B cell (primary cell): Measurements from ENCODE around the gene COX7A1. TPM values are rescaled to one million over a fixed set of nuclear protein-coding genes. Genes with fewer than 3 reads are reported as not detected.

Experiments used
- ATAC-seq: fragments of 200-7000 bp; cut with Tn5 transposase; one replicate; pipeline ENCODE4 v1.10.0; 2021; ENCODE audit warnings: low read depth, mild to moderate bottlenecking, moderate number of reproducible peaks, moderate library complexity
- CTCF ChIA-PET: fragments of 350-600 bp; sonication (Branson Sonifier 250); formaldehyde crosslinking; loops from one replicate; lab custom pipeline; 2021; ENCODE audit warnings: antibody characterized with exemption, inconsistent platforms; lab: Charles Lee
- POLR2A ChIA-PET: fragments of 350-600 bp; sonication (Branson Sonifier 250); formaldehyde crosslinking; loops from one replicate; lab custom pipeline; 2021; ENCODE audit warnings: antibody characterized with exemption; lab: Charles Lee
- DNase-seq: peaks from one replicate; pipeline ENCODE4 v3.0.0; 2013
- H2AFZ ChIP-seq: 2 replicates; pipeline ENCODE4 v1.6.1; 2012; ENCODE audit warnings: mild to moderate bottlenecking, low read depth, low read length; ENCODE audit not compliant: insufficient read depth, poor library complexity, severe bottlenecking
- H3K27ac ChIP-seq, 2 donors: 1 replicate in 1 of 2; 2 replicates in 1 of 2; pipeline ENCODE4 v1.5.1; 2012 to 2013; ENCODE audit warnings: low read length in 2 of 2, mild to moderate bottlenecking in 2 of 2, moderate library complexity in 1 of 2
- H3K27me3 ChIP-seq, 4 experiments: fragments of 200-600 bp in 1 of 4; sonication (generic) in 1 of 4; replicated peaks in 1 of 4; 1 replicate in 2 of 4; 2 replicates in 2 of 4; pipeline versions ENCODE4 v1.6.1 to v1.7.0; 2013 to 2016; ENCODE audit warnings: low read length in 3 of 4, mild to moderate bottlenecking in 2 of 4, mixed read lengths in 1 of 4, moderate library complexity in 1 of 4; ENCODE audit not compliant: insufficient read depth in 4 of 4, control insufficient read depth in 3 of 4; ENCODE audit errors: control extremely low read depth in 1 of 4
- H3K36me3 ChIP-seq, 2 experiments: replicated peaks in 1 of 2; 1 replicate in 1 of 2; 2 replicates in 1 of 2; pipeline versions ENCODE4 v1.6.1 to v1.7.1; 2013; ENCODE audit warnings: low read length in 1 of 2; ENCODE audit not compliant: insufficient read depth in 2 of 2, control insufficient read depth in 1 of 2; ENCODE audit errors: control extremely low read depth in 1 of 2, extremely low read depth in 1 of 2
- H3K4me1 ChIP-seq, 2 donors: fragments of 200-600 bp in 1 of 2; sonication (generic) in 1 of 2; 1 replicate in 1 of 2; 2 replicates in 1 of 2; pipeline versions ENCODE4 v1.5.1 to v1.6.1; 2013 to 2017; ENCODE audit warnings: low read length in 2 of 2; ENCODE audit not compliant: control insufficient read depth in 2 of 2, insufficient read depth in 2 of 2
- H3K4me2 ChIP-seq: replicated peaks from 2 replicates; pipeline ENCODE3; 2012; ENCODE audit warnings: mild to moderate bottlenecking, low read depth, low read length; ENCODE audit not compliant: poor library complexity, severe bottlenecking
- H3K4me3 ChIP-seq, 5 experiments: fragments of 200-600 bp in 1 of 5; sonication (generic) in 1 of 5; 1 replicate in 3 of 5; 2 replicates in 2 of 5; pipeline versions ENCODE4 v1.5.1 to v1.7.0; 2011 to 2016; ENCODE audit warnings: low read length in 4 of 5, mild to moderate bottlenecking in 4 of 5, low read depth in 2 of 5, control low read depth in 1 of 5, moderate library complexity in 1 of 5; ENCODE audit not compliant: insufficient read depth in 1 of 5; ENCODE audit errors: control extremely low read depth in 1 of 5, extremely low read depth in 1 of 5
- H3K79me2 ChIP-seq: fragments of 200-600 bp; sonication (generic); one replicate; pipeline ENCODE4 v1.6.0; 2016; ENCODE audit warnings: low read length; ENCODE audit not compliant: control insufficient read depth, insufficient read depth
- H3K9ac ChIP-seq: fragments of 200-600 bp; sonication (generic); 2 replicates; pipeline ENCODE4 v1.6.1; 2017; ENCODE audit warnings: mild to moderate bottlenecking, low read length, moderate library complexity
- H3K9me3 ChIP-seq, 3 donors: one replicate each; pipeline versions ENCODE4 v1.6.1 to v1.7.1; 2013; ENCODE audit warnings: low read length in 2 of 3; ENCODE audit not compliant: control insufficient read depth in 2 of 3, insufficient read depth in 1 of 3; ENCODE audit errors: control extremely low read depth in 1 of 3
- H4K20me1 ChIP-seq: 2 replicates; pipeline ENCODE4 v1.6.0; 2012; ENCODE audit warnings: mild to moderate bottlenecking, low read length; ENCODE audit not compliant: insufficient read depth, control insufficient read depth, poor library complexity, severe bottlenecking
- H3K27ac Mint-ChIP-seq: one replicate; pipeline ENCODE4 v1.8.0; 2021; ENCODE audit warnings: mixed read lengths
- H3K27me3 Mint-ChIP-seq: one replicate; pipeline ENCODE4 v1.8.0; 2021; ENCODE audit warnings: mixed read lengths
- H3K4me1 Mint-ChIP-seq: one replicate; pipeline ENCODE4 v1.8.0; 2021; ENCODE audit warnings: mixed read lengths
- H3K4me3 Mint-ChIP-seq: one replicate; pipeline ENCODE4 v1.8.0; 2021; ENCODE audit warnings: mixed read lengths
- H3K9me3 Mint-ChIP-seq: one replicate; pipeline ENCODE4 v1.8.0; 2022; ENCODE audit warnings: mixed read lengths; ENCODE audit not compliant: insufficient read depth
- EZH2 ChIP-seq: IDR thresholded peaks from 2 replicates; pipeline ENCODE4 v1.6.1; 2012; ENCODE audit warnings: borderline replicate concordance, low read depth, mild to moderate bottlenecking, moderate library complexity, low read length; ENCODE audit not compliant: insufficient read depth, poor library complexity, severe bottlenecking
- WGBS: methylation state at CpG from one replicate; pipeline ENCODE4 v1.1.5; 2013; ENCODE audit warnings: missing lambda C conversion rate; ENCODE audit not compliant: insufficient coverage; 5-methylcytosine and 5-hydroxymethylcytosine counted together
- intact Hi-C: fragments of 100-400 bp; cut with micrococcal nuclease; formaldehyde crosslinking; loops from one replicate; pipeline ENCODE4 v1.10.0; 2022
- polyA plus RNA-seq: library from polyadenylated mRNA; depleted of rRNA; stranded (reverse); fragments of >200 nt; gene quantifications from 2 replicates; pipeline ENCODE4 v1.2.3, GENCODE V29; 2012
- total RNA-seq, 2 donors: library from RNA; stranded (reverse); fragments of 120-200 nt in 1 of 2; gene quantifications; 1 replicate in 1 of 2; 2 replicates in 1 of 2; pipeline versions ENCODE4 v1.2.3 to v1.2.4, GENCODE V29; 2013 to 2022
- TF ChIP-seq, protein P1 (sequence below): fragments of 200-600 bp; IDR thresholded peaks from one replicate; pipeline ENCODE4 v1.8.0; 2022; ENCODE audit warnings: antibody characterized with exemption, mild to moderate bottlenecking

The COX7A1 gene
- total and polyA plus RNA-seq, 2 donors (not counting 1 experiment from before 2014, with no cell fraction given), result not detected

DNA sequence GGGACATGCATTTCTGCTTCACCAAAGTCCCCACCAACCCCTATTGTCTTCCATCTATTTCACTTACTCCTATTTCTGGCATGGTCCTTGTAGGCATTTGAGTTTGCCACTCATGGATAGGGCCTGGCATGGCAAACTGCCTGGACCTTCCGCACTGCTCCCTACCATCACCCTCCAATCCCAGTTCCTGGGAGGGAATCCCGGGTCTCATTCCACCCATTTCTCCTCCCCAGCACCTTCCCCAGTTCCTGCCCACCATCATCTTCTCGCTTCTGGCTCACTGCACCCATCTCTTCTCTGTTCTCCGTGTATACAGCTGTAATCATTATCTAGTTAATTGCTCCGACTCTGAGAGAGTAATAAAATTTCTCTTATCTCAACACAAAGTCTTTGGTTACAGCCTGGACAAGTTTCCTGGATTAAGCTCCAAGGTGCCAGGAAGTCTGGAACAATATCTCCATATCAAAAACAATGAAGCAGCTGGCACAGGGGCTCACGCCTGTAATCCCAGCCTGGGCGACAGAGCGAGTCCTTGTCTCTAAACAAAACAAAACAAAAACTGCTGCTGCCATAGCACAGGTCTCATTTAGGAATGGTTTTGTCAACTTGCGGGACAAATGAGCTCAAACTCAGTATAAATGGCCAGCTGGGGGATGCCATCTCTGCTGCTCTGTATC lies 17.0 kb upstream of the COX7A1 start:
- H3K27me3 ChIP-seq, result no peaks in the 10 kb centered on the region
- H3K27ac ChIP-seq, result no peak overlapping the region
- no peak overlapping the region for H3K9ac ChIP-seq
- Mint-ChIP-seq H3K27ac (no peak overlapping the region), H3K4me3 (no peak overlapping the region), H3K4me1 (peaks cover 4% of the 10 kb centered on the region), H3K9me3 (no peaks in the 10 kb centered on the region), H3K27me3 (no peaks in the 10 kb centered on the region)
- ChIA-PET CTCF (interaction anchor here (0.6 to 8.3 kb wide), 11 partner anchors 14 to 220 kb away, joined by 3 to 146 read pairs (median 4); partner anchors contain the start of genes CAPNS1 and ZNF565), POLR2A (interaction anchor here (0.6 to 1.0 kb wide), 3 partner anchors 41 to 433 kb away, joined by 5 to 10 read pairs (median 8); no protein-coding TSS in a partner anchor)
- no peaks in the 10 kb centered on the region for H4K20me1 ChIP-seq
- H3K4me3 ChIP-seq, result no peak overlapping the region
- no peaks in the 10 kb centered on the region for H3K79me2 ChIP-seq
- ATAC-seq, result no peak
- TF ChIP-seq, protein P1, sequence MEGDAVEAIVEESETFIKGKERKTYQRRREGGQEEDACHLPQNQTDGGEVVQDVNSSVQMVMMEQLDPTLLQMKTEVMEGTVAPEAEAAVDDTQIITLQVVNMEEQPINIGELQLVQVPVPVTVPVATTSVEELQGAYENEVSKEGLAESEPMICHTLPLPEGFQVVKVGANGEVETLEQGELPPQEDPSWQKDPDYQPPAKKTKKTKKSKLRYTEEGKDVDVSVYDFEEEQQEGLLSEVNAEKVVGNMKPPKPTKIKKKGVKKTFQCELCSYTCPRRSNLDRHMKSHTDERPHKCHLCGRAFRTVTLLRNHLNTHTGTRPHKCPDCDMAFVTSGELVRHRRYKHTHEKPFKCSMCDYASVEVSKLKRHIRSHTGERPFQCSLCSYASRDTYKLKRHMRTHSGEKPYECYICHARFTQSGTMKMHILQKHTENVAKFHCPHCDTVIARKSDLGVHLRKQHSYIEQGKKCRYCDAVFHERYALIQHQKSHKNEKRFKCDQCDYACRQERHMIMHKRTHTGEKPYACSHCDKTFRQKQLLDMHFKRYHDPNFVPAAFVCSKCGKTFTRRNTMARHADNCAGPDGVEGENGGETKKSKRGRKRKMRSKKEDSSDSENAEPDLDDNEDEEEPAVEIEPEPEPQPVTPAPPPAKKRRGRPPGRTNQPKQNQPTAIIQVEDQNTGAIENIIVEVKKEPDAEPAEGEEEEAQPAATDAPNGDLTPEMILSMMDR, result no peak
- no peak for TF ChIP-seq EZH2
- intact Hi-C loops, result no loop called here
- H3K9me3 ChIP-seq, result no peaks in the 10 kb centered on the region
- no peaks in the 10 kb centered on the region for H3K36me3 ChIP-seq
- no peak overlapping the region for H3K4me2 ChIP-seq
- no peak overlapping the region for H2AFZ ChIP-seq
- peaks cover 0 to 4% of the 10 kb centered on the region in 2 donors for H3K4me1 ChIP-seq
- 97% methylated on average over 3 of the region's 9 CpGs for WGBS
- DNase-seq, result no peak

- intact Hi-C loops, result no loop called here
- Histone ChIP-seq H3K9ac (no peak overlapping the region), H3K9me3 (no peaks in the 10 kb centered on the region), H3K4me1 (no peaks in the 10 kb centered on the region), H2AFZ (no peak overlapping the region), H3K36me3 (no peaks in the 10 kb centered on the region), H4K20me1 (no peaks in the 10 kb centered on the region), H3K4me3 (no peak overlapping the region), H3K4me2 (no peak overlapping the region), H3K27me3 (no peaks in the 10 kb centered on the region), H3K27ac (no peak overlapping the region), H3K79me2 (no peaks in the 10 kb centered on the region)
- no peaks in the 10 kb centered on the region for H3K9me3 Mint-ChIP-seq
- H3K27me3 Mint-ChIP-seq, result no peaks in the 10 kb centered on the region
- POLR2A ChIA-PET, result no interaction called here
- DNase-seq, result no peak
- H3K4me3 Mint-ChIP-seq, result no peak overlapping the region
- no peaks in the 10 kb centered on the region for H3K4me1 Mint-ChIP-seq
- ATAC-seq, result no peak
- H3K27ac Mint-ChIP-seq, result no peak overlapping the region
- no peak for TF ChIP-seq EZH2
- TF ChIP-seq, protein P1, result no peak
- CTCF ChIA-PET, result interaction anchor here (8.3 kb wide), 1 partner anchor 36 kb away, joined by 146 read pairs; no protein-coding TSS in a partner anchor
- 96% methylated on average over 12 of the region's 12 CpGs for WGBS
These were observed 11.6 kb upstream of the COX7A1 start for GRCh38 chr19:36163813-36164212.
